Measurements from ENCODE around the gene BET1.

The BET1 gene

GRCh38 chr7:93964813-93965212 is 39.3 kb downstream of the BET1 start:
- no peak overlapping the region for H3K4me3 ChIP-seq

GRCh38 chr7:93964262-93964661 is 39.9 kb downstream of the BET1 start:
- no peak overlapping the region for H3K27ac ChIP-seq
- H3K4me3 ChIP-seq = no peak overlapping the region

More at GRCh38 chr7:93964813-93965212, 39.3 kb downstream of the BET1 start:
- no peak overlapping the region for H3K27ac ChIP-seq

- Histone ChIP-seq H3K4me3 (no peak overlapping the region), H3K27ac (no peak overlapping the region)
These were observed 43.2 kb downstream of the BET1 start for GRCh38 chr7:93960986-93961385.

- Histone ChIP-seq H3K4me3 (no peak overlapping the region), H3K27ac (no peak overlapping the region)
These were observed 45.5 kb downstream of the BET1 start for GRCh38 chr7:93958651-93959050.

- no peak overlapping the region for H3K27ac ChIP-seq
These were observed 45.9 kb downstream of the BET1 start for GRCh38 chr7:93958216-93958615.

GRCh38 chr7:93957767-93958166 is 46.4 kb downstream of the BET1 start:
- H3K27ac ChIP-seq = no peak overlapping the region

More at GRCh38 chr7:93958216-93958615, 45.9 kb downstream of the BET1 start:
- no peak overlapping the region for H3K4me3 ChIP-seq

GRCh38 chr7:93955304-93955703 is 48.9 kb downstream of the BET1 start:
- Histone ChIP-seq H3K4me3 (no peak overlapping the region), H3K27ac (no peak overlapping the region)

More at GRCh38 chr7:93957767-93958166, 46.4 kb downstream of the BET1 start:
- H3K4me3 ChIP-seq = no peak overlapping the region

GRCh38 chr7:93949423-93949822 is 54.7 kb downstream of the BET1 start:
- Histone ChIP-seq H3K4me3 (no peak overlapping the region), H3K27ac (peak overlapping the region in 2 of 21 experiments; percentile 3 to 10)

- H3K27ac ChIP-seq = peak overlapping the region in 2 of 21 experiments; percentile 3 to 10
These were observed 55.3 kb downstream of the BET1 start for GRCh38 chr7:93948873-93949272.

GRCh38 chr7:93948106-93948505 is 56.0 kb downstream of the BET1 start:
- Histone ChIP-seq H3K27ac (no peak overlapping the region), H3K4me3 (no peak overlapping the region)

More at GRCh38 chr7:93948873-93949272, 55.3 kb downstream of the BET1 start:
- no peak overlapping the region for H3K4me3 ChIP-seq

GRCh38 chr7:93945756-93946535 is 58.2 kb downstream of the BET1 start:
- H3K27ac ChIP-seq = peak overlapping the region in 3 of 21 experiments; percentile 71 to 83 (median 74)

GRCh38 chr7:93945083-93945482 is 59.1 kb downstream of the BET1 start:
- Histone ChIP-seq H3K27ac (peak overlapping the region in 6 of 21 experiments; percentile 20 to 83 (median 56)), H3K4me3 (no peak overlapping the region)

More at GRCh38 chr7:93945756-93946535, 58.2 kb downstream of the BET1 start:
- no peak overlapping the region for H3K4me3 ChIP-seq

- Histone ChIP-seq H3K27ac (peak overlapping the region in 4 of 21 experiments; percentile 20 to 83 (median 53)), H3K4me3 (no peak overlapping the region)
These were observed 59.5 kb downstream of the BET1 start for GRCh38 chr7:93944673-93945072.

- Histone ChIP-seq H3K4me3 (no peak overlapping the region), H3K27ac (peak overlapping the region in 3 of 21 experiments; percentile 2 to 66 (median 56))
These were observed 60.2 kb downstream of the BET1 start for GRCh38 chr7:93943816-93944540.

Data from skin epidermis (tissue), 12 donors.